Esophagus squamous epithelium (tissue), 4 donors: ENCODE measurements around the gene MAEA.

Experiments used
- POLR2A ChIP-seq, 4 donors: fragments of 450-650 bp; IDR thresholded peaks; one replicate each; pipeline ENCODE4 v1.6.1; 2017; ENCODE audit warnings: antibody characterized with exemption in 4 of 4, mild to moderate bottlenecking in 4 of 4, moderate library complexity in 3 of 4
- TF ChIP-seq, protein P1 (sequence below), 6 experiments: fragments of 450-650 bp in 4 of 6; fragments of 200-600 bp in 2 of 6; sonication (generic) in 2 of 6; IDR thresholded peaks; one replicate each; pipeline ENCODE4 v1.5.1; 2016 to 2019; ENCODE audit warnings: antibody characterized with exemption in 6 of 6, mild to moderate bottlenecking in 4 of 6, moderate library complexity in 4 of 6

DNA sequence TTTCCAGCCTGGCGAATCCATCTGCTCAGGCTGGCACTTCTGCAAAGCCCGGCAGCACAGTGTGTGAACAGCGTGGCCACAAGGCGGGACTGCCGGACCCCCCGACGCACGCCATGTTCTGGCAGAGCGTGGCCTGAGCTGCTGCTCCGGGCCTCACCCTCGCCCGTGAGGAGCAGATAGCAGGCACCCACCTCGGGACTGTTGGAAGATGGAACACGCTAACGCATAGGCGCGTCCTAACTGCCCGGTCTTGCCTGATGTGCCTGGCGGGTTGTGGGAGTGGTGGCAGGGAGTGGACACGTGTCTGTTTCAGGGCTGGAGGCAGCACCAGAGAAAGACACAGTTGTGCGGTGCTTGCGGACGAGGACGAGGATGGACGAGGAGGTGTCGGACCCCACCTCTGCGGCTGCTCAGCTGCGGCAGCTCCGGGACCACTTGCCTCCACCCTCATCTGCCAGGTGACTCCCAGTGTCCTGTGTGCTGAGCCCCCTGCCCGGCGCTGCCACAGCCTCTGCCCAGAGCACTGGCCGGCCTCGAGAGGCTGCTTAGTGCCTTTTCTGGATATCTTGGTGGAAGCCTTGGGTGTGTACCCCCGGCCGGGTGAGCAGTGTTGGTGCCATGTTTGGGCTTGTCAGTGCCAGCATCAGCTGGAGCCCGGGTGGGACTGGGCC, 85.5 kb downstream of the MAEA start:
- TF ChIP-seq, protein P1, sequence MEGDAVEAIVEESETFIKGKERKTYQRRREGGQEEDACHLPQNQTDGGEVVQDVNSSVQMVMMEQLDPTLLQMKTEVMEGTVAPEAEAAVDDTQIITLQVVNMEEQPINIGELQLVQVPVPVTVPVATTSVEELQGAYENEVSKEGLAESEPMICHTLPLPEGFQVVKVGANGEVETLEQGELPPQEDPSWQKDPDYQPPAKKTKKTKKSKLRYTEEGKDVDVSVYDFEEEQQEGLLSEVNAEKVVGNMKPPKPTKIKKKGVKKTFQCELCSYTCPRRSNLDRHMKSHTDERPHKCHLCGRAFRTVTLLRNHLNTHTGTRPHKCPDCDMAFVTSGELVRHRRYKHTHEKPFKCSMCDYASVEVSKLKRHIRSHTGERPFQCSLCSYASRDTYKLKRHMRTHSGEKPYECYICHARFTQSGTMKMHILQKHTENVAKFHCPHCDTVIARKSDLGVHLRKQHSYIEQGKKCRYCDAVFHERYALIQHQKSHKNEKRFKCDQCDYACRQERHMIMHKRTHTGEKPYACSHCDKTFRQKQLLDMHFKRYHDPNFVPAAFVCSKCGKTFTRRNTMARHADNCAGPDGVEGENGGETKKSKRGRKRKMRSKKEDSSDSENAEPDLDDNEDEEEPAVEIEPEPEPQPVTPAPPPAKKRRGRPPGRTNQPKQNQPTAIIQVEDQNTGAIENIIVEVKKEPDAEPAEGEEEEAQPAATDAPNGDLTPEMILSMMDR (IDR thresholded peaks at IDR 0.05) = no peak
- TF ChIP-seq POLR2A (IDR thresholded peaks at IDR 0.05) = no peak
